ENCODE data around the gene SV2A.
"Not testable (repeated sequence)": the region's sequence is repeated elsewhere in the genome, so short reads cannot be mapped to it uniquely, and the experiment has no call there.

SV2A gene

GRCh38 chr1:149885339-149886120 is 32.1 kb downstream of the SV2A start:
- peak; percentile 68 for DNase-seq

DNA sequence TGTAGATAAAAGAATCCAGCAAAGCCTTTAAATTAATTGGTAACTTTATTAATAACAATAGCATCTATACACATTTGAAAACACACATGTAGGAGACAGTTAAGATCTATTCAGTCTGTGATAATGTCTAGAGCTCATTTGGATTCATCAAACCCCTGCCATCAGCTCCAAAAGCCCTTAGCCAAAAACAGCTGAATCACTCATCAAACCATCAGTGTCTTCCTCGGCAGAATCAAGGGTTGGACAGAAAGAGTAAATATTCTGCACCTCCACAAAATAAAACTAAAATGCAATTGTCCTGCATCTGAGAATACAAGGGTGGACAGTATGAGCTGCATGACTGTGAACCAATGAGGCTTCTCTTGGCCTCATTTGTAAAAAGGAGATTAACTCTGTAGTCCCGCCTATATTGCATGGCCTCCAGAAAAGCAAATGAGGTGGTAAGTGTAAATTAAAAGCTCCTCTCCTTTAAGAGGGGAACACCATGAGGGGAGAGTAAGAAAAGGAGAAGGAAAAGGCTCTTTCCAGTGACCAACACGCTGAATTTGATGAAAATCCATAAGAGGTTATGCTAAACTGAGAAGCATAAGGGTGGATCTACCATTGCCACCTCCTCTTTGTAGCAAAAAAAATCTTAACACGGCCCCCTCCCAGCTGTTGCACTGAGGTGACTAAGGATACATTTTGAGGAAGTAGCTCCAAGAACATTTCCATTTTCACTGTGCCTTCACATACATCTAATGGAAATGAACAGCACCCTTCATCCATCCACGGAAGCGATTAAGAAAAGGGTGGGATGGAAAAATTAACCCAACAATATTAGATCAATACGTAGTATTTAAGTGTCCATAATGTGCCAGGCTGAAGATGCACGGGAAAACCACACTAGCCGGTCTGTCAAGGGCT is 33.0 kb downstream of the SV2A start:
- DNase-seq, result no peak

- DNase-seq, result no peak
Measured at GRCh38 chr1:149883598-149884247, 33.9 kb downstream of the SV2A start.

- DNase-seq, result no peak
Measured at GRCh38 chr1:149881876-149882275, 35.8 kb downstream of the SV2A start.

DNA sequence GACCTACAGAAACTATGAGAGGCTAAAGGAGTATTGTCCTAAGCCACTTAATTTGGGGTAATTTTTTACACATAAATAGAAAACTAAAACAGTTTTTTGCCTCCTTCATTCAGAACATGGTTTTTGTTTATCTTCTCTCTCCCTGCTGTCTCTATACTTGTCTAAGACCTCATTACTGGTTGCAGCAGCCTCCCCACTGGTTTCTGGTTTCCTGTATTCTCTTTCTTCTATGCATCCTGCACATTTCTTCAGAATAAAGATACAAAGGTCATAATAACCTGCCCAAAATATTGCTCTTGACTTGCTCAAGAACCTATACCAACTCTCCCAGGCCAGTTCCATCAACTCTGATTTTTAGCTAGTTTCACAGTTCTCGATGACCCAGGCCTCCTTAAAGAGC is 38.1 kb downstream of the SV2A start:
- no peak for DNase-seq

DNA sequence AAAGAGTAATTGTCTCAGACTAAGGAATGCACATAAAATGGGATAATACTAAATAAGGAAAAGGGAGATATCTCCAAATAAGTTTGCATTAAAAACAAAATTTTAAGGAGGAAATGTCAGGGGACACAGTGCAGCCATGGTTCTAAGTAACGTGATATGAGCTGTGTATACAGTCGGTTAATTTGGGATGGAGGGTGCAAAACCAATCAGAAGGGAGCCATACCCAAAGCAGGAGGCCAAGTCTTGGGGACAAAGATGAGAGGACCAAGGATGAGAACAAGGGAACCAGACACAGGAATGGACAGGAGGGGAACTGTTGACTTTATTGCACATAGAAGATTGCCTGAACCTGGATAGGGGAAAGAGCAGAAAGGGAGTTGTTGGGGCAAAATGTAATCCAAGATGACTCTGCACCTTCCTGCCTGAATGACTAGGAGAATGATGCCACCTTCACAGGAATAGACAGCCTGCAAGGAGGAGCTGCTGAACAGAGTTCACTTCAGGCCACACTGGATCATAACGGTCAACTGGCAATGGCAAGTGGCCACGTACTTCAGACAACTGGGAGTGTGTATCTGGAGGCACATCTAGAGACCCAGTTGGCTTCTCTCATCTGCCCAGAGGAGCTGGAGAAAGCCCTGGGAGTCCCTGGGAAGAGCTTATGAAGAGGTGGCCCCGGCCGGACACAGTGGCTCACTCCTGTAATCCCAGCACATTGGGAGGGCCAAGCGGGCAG is 40.3 kb downstream of the SV2A start:
- no peak for DNase-seq

- DNase-seq, result not testable (repeated sequence)
Measured at GRCh38 chr1:149873060-149873459, 44.6 kb downstream of the SV2A start.

- not testable (repeated sequence) for DNase-seq
Measured at GRCh38 chr1:149866887-149867286, 50.8 kb downstream of the SV2A start.

- DNase-seq, result not testable (repeated sequence)
Measured at GRCh38 chr1:149861497-149862054, 56.1 kb downstream of the SV2A start.

GRCh38 chr1:149860684-149861496 is 56.8 kb downstream of the SV2A start:
- not testable (repeated sequence) for DNase-seq

- DNase-seq, result not testable (repeated sequence)
Measured at GRCh38 chr1:149860271-149860670, 57.4 kb downstream of the SV2A start.
